22Rv1 (cell line): Measurements from ENCODE around the gene ZNF362.

Experiments
- H3K27ac ChIP-seq: fragments of 450-650 bp; 2 replicates; pipeline ENCODE4 v1.5.1; 2017
- ZFX ChIP-seq: fragments of 450-650 bp; IDR thresholded peaks from 2 replicates; pipeline ENCODE4 v1.6.1; 2017; ENCODE audit warnings: antibody characterized with exemption, borderline replicate concordance
- TF ChIP-seq, protein P1 (sequence below): fragments of 450-650 bp; IDR thresholded peaks from 2 replicates; pipeline ENCODE4 v1.5.1; 2017; ENCODE audit warnings: mild to moderate bottlenecking

ZNF362 gene

GRCh38 chr1:33224166-33224707 lies 32.1 kb upstream of the ZNF362 start:
- TF ChIP-seq ZFX, result no peak
- TF ChIP-seq, protein P1, sequence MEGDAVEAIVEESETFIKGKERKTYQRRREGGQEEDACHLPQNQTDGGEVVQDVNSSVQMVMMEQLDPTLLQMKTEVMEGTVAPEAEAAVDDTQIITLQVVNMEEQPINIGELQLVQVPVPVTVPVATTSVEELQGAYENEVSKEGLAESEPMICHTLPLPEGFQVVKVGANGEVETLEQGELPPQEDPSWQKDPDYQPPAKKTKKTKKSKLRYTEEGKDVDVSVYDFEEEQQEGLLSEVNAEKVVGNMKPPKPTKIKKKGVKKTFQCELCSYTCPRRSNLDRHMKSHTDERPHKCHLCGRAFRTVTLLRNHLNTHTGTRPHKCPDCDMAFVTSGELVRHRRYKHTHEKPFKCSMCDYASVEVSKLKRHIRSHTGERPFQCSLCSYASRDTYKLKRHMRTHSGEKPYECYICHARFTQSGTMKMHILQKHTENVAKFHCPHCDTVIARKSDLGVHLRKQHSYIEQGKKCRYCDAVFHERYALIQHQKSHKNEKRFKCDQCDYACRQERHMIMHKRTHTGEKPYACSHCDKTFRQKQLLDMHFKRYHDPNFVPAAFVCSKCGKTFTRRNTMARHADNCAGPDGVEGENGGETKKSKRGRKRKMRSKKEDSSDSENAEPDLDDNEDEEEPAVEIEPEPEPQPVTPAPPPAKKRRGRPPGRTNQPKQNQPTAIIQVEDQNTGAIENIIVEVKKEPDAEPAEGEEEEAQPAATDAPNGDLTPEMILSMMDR, result no peak
- H3K27ac ChIP-seq, result no peak overlapping the region

- H3K27ac ChIP-seq, result no peak overlapping the region
- no peak for TF ChIP-seq ZFX
- TF ChIP-seq, protein P1, result no peak
These were observed 30.7 kb upstream of the ZNF362 start for GRCh38 chr1:33225586-33225985.

- TF ChIP-seq, protein P1, result no peak
- no peak for TF ChIP-seq ZFX
- H3K27ac ChIP-seq, result no peak overlapping the region
These were observed 27.3 kb upstream of the ZNF362 start for GRCh38 chr1:33228935-33229487.

- no peak overlapping the region for H3K27ac ChIP-seq
- no peak for TF ChIP-seq ZFX
- TF ChIP-seq, protein P1, result no peak
These were observed 25.1 kb upstream of the ZNF362 start for GRCh38 chr1:33231166-33231565.

DNA sequence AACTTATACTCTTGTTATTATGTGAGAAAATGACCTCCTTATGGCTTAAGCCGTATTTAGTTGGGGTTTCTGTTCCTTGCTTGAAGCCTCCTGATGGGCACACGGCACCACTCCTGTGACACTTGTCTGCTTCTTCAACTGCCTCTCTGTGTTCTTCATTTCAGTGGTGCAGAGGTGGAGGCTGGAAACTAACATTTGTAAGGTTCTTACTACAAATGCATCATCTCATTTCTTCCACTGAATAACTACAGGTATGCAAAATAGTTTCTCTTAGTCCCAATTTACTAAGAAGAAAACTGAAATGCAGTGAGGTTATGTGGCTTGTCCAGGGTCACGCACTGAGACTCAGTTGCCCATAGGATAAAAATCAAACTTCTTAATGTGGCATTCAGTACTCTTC lies 23.6 kb upstream of the ZNF362 start:
- no peak for TF ChIP-seq ZFX
- TF ChIP-seq, protein P1, result no peak
- no peak overlapping the region for H3K27ac ChIP-seq

DNA sequence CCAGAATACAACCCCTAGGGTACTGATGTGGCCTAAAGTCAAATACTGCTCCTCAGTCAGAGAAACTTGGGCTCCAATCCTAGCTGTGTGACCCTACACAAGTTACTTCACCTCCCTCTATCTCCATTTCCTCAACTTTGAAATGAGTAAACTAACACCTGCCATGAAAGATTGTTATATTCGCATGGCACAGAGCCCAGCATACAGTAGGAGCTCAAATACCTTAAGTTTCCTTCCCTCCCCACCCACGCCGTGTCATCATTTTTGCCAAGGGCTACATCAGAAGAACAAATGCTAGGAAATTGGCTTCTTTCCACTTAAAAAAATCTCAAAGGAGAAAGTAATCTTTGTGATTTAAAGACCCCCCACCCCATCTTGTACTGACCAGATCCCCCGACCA lies 22.2 kb upstream of the ZNF362 start:
- TF ChIP-seq, protein P1, result no peak
- TF ChIP-seq ZFX, result no peak
- no peak overlapping the region for H3K27ac ChIP-seq

DNA sequence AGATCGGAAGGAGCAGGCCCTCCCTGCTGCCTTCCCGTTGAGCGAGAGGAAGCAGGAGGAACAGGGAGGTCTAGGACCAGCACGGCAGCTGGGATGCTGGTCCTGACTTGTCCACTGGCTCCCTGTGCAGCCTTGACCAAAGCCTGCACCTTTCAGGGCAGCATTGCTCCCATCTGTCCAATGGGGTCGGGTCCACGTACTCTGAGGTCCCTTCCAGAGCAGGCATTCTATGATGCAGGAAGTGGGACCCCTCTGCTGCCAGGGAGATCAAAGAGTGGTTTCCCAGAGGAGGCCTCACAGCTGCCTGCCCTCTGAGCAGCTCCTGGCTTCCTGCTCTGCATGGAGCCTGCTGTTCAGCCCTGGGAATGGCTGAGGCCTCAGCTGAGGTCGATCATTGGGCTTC lies 21.7 kb upstream of the ZNF362 start:
- TF ChIP-seq, protein P1, result no peak
- TF ChIP-seq ZFX, result no peak

More for the DNA sequence above, 21.7 kb upstream of the ZNF362 start:
- H3K27ac ChIP-seq, result no peak overlapping the region
